Measurements from ENCODE around the gene MYMX.
"Not testable (repeated sequence)": the region's sequence is repeated elsewhere in the genome, so short reads cannot be mapped to it uniquely, and the experiment has no call there.

MYMX gene

GRCh38 chr6:44185953-44186634, 30.6 kb upstream of the MYMX start:
- DNase-seq (ENCODE audit: extremely low read depth in 1 of 2, low read depth in 1 of 2), result no peak

- no peak for DNase-seq (ENCODE audit: extremely low read depth in 1 of 2, low read depth in 1 of 2)
Measured at GRCh38 chr6:44186635-44187025, 30.1 kb upstream of the MYMX start.

GRCh38 chr6:44188819-44189218, 27.9 kb upstream of the MYMX start:
- DNase-seq (ENCODE audit: extremely low read depth in 1 of 2, low read depth in 1 of 2), result no peak

- DNase-seq (ENCODE audit: extremely low read depth in 1 of 2, low read depth in 1 of 2), result no peak
Measured at GRCh38 chr6:44189257-44189656, 27.5 kb upstream of the MYMX start.

- DNase-seq (ENCODE audit: extremely low read depth in 1 of 2, low read depth in 1 of 2), result no peak
Measured at GRCh38 chr6:44190715-44191114, 26.0 kb upstream of the MYMX start.

- DNase-seq (ENCODE audit: extremely low read depth in 1 of 2, low read depth in 1 of 2), result no peak
Measured at GRCh38 chr6:44192428-44193041, 24.2 kb upstream of the MYMX start.

- no peak for DNase-seq (ENCODE audit: extremely low read depth in 1 of 2, low read depth in 1 of 2)
Measured at GRCh38 chr6:44193307-44193910, 23.3 kb upstream of the MYMX start.

GRCh38 chr6:44194326-44194725, 22.4 kb upstream of the MYMX start:
- no peak for DNase-seq (ENCODE audit: extremely low read depth in 1 of 2, low read depth in 1 of 2)

DNA sequence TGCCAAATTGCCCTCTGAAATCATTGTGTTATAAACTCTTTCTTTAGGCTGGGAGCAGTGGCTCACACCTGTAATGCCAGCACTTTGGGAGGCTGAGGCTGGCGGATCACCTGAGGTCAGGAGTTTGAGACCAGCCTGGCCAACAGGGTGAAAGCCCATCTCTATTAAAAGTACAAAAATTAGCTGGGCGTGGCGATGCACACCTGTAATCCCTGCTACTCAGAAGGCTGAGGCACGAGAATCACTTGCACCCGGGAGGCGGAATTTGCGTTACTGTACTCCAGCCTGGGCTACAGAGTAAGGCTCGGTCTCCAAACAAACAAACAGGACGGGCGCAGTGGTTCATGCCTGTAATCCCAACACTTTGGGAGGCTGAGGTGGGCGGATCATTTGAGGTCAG, 20.4 kb upstream of the MYMX start:
- DNase-seq (ENCODE audit: extremely low read depth in 1 of 2, low read depth in 1 of 2), result not testable (repeated sequence)

- DNase-seq (ENCODE audit: extremely low read depth in 1 of 2, low read depth in 1 of 2), result no peak
Measured at GRCh38 chr6:44198684-44199083, 18.0 kb upstream of the MYMX start.

GRCh38 chr6:44199883-44200282, 16.8 kb upstream of the MYMX start:
- DNase-seq (ENCODE audit: extremely low read depth in 1 of 2, low read depth in 1 of 2), result no peak

GRCh38 chr6:44201200-44201599, 15.5 kb upstream of the MYMX start:
- DNase-seq (ENCODE audit: extremely low read depth in 1 of 2, low read depth in 1 of 2), result no peak

DNA sequence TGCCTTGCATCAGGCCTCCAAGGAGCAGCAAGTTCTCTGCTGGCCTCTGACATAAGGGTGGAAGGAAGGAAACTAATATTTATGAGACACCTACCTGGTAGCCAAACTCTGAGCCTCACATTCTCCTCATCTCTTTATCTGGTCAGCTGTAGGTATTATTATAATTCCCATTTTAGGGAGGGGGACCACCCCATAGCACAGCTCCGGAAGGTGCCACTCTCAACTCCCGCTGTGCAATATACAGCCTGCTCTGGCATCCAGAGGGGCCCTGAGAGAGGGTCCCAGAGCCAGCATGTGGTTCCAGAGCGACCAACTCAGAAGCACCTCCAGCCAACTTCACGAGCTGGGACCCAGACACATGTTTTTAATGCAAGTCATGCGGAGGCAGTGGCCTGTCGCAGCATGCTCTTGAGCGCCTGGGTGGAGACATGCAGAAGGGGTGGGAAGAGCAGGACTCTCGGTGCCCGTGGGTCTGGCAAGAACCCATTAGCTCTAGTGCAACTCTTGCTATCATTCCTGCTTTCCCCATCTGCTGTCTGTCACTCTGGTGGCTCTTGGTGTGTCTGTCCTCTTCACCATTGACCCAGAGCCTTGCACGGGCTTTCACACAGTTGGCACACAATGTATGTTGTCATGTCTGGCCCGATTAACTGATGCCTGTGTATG, 15.0 kb upstream of the MYMX start:
- no peak for DNase-seq (ENCODE audit: extremely low read depth in 1 of 2, low read depth in 1 of 2)

DNA sequence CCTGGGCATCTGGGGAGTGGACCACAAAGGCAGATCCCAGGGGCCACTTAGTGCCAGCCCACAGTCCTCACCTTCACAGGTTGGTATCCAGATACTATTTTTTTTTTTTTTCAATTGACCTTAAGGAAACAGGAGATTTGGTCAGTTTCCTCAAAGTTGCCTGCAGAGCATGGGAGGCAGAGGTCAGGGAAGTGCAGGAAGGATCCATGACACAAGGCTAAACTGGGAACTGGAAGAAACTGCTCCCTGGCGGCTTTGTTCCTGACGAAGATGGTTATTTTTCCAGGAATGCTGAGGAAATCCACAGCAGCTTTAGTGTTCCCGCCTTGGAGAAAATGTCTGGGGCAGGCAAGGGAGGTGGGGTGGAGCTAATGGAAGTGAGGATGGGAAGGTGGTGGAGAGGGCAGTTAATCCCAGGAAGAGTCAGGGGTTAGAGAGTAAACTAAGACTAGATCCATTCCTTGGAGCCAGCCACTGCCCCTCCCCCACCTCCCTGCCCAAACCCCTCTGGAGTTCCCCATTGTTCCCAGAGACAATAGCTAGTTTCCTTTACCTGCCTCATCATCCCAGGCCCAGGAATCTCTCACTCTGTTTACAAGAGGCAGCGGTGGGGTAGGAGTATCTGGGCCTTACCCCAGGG, 14.3 kb upstream of the MYMX start:
- no peak for DNase-seq (ENCODE audit: extremely low read depth in 1 of 2, low read depth in 1 of 2)

DNA sequence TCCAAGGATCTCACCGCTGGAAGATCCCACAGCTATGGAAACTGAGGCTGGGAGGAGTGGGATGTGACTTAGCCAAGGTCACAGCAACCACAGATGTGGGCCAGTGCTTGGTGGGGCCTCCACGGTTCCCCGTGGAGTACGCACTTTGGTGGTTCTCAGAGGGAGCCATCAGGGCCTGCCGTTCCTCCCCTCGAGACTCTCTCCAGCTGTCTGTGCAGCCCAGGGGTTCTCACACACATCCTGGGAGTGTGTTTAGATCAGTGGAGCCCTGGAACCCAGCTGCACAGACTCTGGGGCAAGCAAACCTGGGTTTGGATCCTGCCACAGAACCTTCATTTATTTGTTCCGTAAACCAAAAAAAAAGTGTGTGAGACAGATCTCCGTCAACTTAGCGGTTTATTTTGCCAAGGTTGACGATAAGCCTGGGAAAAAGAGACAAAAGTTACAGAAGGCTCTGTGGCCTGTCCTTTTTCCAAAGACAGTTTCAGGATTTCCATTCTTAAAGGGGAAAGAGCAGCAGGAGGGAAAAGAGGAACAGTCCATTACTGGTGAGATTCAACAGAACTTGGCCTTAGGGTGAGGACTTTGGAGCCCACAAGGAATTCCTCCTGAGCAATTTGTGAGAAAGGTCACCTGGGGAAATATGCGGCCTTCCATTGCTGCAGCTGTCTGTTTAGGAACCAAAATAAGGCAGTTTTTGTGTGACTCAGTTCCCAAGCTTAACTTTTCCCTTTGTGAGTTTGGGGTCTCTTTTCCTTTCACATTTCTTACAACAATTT, 13.6 kb upstream of the MYMX start:
- DNase-seq (ENCODE audit: extremely low read depth in 1 of 2, low read depth in 1 of 2), result no peak

- no peak for DNase-seq (ENCODE audit: extremely low read depth in 1 of 2, low read depth in 1 of 2)
Measured at GRCh38 chr6:44203955-44204354, 12.8 kb upstream of the MYMX start.

GRCh38 chr6:44207966-44208365, 8.8 kb upstream of the MYMX start:
- no peak for DNase-seq (ENCODE audit: extremely low read depth in 1 of 2, low read depth in 1 of 2)

DNA sequence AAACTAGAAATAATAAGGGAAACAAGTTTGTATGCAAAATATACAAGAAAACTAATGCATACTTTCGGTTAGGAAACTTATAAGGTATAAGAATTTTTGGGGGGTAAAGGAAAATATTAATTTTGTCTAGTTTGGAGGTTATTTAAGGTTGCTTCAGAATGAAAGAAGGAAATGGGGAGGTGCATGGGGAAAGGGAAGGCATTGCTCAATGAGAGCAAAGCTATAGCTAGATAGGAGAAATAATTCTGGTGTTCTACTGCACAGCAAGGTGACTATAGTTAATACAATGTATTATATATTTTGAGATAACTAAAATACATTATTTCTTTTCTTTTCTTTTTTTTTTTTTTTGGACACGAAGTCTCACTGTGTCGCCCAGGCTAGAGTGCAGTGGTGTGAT, 5.4 kb upstream of the MYMX start:
- no peak for DNase-seq (ENCODE audit: extremely low read depth in 1 of 2, low read depth in 1 of 2)

DNA sequence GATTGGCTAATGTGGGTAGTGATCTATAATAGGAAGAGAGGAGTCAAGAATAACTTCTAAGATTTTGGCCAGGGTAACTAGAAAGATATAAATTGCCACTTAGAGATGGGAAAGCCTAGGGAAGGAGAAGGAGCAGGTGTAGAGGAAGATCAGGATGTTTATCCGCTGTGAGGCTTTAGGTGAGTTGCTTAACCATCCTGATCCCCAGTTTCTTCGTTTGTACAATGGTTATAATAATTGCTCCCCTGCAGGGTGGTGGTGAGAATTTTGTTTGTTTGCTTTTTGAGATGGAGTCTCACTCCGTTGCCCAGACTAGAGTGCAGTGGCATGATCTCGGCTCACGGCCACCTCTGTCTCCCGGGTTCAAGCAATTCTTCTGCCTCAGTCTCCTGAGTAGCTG, 2.4 kb upstream of the MYMX start:
- no peak for DNase-seq (ENCODE audit: extremely low read depth in 1 of 2, low read depth in 1 of 2)

GRCh38 chr6:44217332-44218143, 812 bp downstream of the MYMX start:
- no peak for DNase-seq (ENCODE audit: extremely low read depth in 1 of 2, low read depth in 1 of 2)

Measured in stimulated activated CD8-positive, alpha-beta memory T cell treated with anti-CD3 and anti-CD28 coated beads, Interleukin-7, amount 100 ng/mL, for 48 hours (primary cell).